ENCODE data around the gene SCN1A.

DNA sequence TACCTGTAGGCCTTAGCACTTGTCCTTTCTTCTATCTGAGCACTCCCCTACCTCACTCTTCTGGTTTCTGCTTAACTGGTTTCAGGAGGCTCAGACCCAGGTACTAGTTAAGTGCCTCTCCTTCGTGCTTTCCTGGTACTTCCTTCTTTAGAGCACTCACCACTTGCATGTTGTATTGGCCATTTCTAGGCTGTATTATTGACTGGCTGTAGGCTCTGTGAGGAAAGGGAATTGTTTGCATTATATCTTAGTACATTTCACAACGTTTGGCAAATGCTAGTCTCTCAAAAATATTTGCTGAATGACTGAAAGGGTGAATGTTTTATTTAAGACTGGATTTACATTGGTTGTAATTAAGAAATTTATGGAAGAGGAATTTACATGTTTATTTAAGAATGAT lies 36.0 kb upstream of the SCN1A start:
- no peak for TF ChIP-seq CTCF (IDR thresholded peaks at IDR 0.05)
- TF ChIP-seq POLR2AphosphoS5 (IDR thresholded peaks at IDR 0.05; ENCODE audit: low read depth, low read length) = no peak
- no peak for TF ChIP-seq REST (IDR thresholded peaks at IDR 0.05; ENCODE audit: insufficient read depth in 1 of 2, low read depth in 2 of 2, low read length in 1 of 2)
